HTR-8/SVneo (cell line): ENCODE data around the gene SLX9.
A peak's percentile ranks its signal among the peaks of the same experiment; 100 is the strongest.

Source experiments
- DNase-seq: peaks from one replicate; pipeline ENCODE4 v3.0.0; 2011; ENCODE audit warnings: low spot score, mixed read lengths; ENCODE audit not compliant: insufficient read length
- FAIRE-seq: peaks from 2 replicates; lab custom pipeline; 2011; peaks lifted over from hg19 to GRCh38; lab: Jason Lieb, UNC

The SLX9 gene

DNA sequence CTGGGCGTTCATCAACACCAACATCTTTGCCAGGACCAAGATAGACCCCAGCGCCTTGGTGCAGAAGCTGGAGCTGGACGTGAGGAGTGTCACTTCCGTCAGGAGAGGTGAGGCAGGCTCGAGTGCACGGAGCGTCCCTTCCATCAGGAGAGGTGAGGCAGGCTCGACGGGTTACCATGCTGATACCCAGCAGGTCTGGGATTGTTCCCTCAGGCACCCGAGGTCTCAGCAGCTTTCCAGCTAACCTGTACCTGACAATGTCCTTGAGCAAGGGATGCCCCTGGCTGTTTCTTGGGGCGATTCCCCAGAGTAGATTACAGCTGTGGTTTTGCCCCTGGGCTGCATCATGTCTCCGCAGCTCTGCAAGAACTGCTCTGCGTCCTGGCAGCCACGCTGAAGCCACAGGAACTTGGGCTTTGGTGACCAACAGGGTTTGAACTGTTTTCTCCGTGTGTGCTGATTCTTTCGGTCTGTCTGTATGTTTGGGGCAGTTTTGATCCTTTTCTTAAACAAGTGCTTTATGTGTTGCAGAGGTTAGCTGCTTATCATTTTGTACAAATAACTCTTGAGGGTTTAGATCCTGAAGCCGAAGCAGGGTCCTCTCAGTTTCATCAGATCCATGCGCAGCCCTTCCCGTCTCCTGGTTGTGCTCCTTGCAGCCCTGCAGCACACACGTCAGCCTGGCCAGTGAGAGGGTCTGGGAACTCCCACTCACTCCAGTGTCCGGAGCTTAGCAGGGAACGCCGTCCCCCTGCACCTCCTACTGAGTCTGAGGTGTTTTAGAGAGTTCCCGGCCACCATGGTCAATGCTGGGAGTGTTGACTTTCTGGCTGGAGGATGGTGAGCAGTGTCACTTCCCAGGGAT is 4.1 kb downstream of the SLX9 start:
- FAIRE-seq (no peak), DNase-seq (no peak)

DNA sequence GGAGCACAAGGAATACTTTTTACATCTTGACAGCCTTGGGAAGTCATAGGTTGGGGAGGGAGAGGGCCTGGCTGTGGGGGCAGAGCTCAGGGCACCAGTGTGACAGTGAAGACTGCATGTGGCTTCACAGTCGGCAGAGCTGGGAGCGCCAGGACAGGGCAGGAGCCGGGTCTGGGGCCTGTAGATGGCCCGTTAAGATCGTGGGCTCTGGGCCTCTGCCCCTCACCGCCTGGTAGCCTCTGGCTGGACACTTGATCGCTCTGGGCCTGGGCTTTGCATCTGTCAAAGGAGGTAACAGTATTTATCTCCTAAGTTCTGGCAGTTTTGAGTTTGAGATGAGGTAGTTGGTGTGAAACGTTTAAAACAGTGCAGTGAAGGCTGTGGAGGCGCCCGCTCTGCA is 4.8 kb downstream of the SLX9 start:
- DNase-seq (no peak), FAIRE-seq (no peak)

DNA sequence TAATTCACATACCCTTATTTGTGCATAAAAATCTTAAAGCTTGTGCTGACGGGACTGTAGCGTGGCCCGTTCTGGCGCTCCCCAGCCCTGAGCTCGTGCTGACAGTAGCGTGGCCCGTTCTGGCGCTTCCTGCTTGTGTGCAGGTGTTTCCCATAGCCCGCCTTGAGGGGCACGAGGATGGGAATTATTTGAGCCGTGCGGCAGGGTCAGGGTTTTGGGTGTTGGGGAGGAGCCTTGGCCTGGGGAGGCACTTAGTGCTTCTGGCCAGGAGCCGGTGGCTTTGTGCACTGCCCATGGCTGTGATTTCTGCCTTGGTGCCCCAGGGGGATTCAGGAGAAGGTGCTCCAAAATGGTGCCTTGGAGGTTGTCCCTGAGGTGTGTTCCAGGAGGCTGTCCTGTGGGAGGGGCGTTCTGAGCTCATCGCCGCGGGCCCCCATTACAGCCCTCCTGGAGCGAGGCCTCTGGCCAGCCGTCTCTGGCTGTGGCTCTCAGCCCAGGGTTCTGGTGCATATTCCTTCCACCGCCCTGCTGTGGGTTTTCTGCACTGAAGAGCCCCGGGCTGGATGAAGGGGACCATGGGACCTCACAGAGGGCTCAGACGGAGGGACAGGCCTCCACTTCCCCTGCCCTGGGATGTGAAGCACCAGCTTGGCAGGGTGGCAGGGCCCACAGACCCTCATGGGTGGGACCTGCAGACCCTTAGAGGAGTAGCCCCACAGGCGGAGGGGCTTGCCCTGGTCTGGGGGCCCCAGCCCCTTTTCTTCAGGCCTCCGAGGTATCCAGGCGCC is 6.6 kb downstream of the SLX9 start:
- FAIRE-seq: no peak
- no peak for DNase-seq

DNA sequence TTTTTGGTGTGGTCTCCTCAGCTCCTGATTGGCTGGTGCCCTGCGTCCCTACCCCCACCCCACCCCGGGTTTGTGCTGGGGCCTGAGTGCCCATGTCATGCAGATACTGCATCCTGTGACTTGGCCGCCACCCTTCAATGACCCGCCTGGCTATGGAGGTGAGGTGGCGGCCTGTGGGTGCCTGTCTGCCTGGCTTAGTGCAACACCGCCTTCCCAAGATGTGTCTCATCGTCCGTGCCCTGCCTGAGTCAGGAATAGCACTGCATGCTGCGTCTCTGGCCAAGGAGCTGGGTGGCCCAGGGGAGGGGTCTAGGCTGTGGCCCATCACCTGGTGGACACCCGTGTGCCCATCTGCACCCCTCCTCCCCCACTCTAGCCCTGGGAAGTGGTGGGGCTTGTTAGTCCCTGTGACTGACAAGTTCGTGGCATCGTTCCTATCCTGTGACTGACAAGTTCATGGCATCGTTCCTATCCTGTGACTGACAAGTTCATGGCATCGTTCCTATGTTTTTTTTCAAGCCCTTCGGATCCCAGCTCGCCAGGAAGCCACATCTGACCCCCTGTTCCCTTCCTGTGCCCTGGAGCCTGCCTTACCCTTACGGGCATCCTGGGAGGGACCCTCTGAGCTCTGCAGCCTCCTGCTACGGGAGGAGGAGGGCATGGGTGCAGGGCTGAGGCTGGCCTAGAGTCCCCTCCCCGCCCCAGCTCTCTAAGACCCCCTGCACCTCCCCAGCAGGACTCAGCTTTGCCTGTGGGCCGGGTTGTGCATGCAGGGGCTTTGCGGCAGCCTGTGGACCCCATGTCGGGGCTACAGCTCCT is 7.5 kb downstream of the SLX9 start:
- peak; percentile 46 for FAIRE-seq
- DNase-seq: no peak

DNA sequence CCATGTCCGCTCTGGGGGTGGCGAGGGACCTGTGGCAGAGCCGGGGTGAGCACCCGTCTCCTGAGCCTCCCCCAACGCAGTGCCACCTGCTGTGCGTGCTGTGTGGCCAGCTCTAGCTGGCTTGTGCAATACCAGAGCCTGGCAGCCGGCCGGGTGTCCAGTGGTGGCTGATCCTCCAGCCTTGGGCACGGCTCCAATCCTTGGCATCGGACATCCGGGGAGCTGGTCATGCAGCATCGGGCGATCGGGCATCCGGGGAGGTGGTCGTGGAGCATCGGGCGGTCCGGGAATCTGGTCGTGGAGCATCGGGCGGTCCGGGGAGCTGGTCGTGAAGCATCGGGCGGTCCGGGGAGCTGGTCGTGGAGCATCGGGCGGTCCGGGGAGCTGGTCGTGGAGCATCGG is 8.1 kb downstream of the SLX9 start:
- DNase-seq: no peak
- no peak for FAIRE-seq

DNA sequence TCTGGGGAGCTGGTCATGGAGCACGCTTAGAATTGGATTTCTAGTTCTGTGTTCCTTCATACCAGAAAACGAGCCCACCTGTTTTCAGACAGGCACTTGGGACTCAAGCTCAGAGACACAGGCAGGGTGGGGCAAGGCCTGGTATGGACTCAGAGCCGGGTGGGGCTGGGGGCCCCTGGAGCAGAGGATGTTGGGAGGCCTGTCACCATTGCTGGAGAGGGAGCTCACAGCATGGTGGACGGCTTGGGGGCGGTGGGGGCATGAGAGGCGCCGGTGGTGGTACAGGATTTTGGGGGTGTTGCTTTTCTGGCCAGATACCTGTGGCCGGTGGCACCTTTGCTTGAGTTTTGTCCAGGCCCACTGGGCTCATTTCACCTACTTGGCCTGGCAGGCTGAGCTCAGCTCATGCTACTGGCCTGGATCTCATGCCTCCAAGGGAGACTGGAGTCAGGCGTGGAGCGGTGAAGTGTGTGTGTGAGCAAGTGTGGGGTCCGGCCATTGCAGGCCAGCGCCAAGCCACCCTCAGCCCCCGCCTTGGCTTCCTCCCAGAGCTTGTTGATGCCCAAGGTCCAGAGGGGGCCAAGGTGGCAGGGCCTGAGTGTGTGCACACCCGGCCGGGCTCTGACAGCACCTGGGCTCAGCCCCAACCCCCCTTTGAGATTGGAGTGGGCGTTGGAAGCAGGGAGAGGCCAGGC is 8.7 kb downstream of the SLX9 start:
- FAIRE-seq: no peak
- DNase-seq: no peak

DNA sequence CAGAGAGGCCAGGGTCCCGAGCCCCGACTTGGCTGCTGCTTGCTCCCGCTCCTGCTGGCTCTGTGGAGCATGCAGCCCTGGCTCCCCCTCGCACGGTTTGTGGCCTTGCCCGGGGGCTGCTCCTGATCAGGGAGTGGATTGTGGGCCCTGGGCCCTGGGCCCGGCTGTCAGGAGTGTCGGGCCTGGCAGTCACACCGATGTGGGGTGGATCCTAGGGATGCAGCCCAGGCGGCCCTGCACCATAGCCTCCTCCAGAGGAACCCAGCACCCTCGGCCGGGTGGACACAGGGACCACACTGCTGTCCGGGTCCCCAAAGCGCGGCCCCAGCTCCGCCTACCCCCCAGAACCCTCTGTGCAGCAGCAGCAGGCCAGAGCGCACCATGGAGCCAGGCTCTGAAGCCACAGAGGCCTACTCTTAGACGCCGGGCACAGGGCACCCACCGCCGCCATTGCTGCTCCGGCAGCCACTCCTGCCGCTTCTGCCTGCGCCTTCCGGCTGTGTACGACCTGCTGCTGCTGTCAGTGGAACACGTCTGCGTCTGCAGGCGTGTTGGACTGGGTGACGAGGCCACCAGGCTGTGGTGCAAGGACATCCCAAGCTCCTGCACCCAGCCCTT is 9.4 kb downstream of the SLX9 start:
- DNase-seq (no peak), FAIRE-seq (no peak)

DNA sequence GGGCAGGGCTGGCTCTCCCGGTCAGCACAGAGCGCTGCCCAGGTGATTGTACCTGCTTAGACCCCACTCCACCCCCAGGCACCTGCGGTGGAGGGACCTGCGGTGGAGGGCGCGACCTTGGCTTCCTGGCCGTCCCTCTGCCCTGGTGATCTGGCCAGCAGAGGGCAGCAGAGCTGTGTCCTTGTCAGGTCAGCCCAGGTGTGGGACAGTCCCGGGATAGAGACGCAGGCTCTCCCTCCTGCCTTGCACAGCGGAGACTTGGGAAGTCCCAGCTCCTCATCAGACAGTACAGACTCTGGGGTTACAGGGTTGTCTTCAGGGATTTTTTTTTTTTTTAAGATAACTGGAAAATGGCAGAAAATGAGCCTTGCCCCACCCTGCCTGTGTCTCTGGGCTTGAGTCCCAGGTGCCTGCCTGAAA is 10.0 kb downstream of the SLX9 start:
- DNase-seq: peak; percentile 93
- FAIRE-seq: peak; percentile 94

DNA sequence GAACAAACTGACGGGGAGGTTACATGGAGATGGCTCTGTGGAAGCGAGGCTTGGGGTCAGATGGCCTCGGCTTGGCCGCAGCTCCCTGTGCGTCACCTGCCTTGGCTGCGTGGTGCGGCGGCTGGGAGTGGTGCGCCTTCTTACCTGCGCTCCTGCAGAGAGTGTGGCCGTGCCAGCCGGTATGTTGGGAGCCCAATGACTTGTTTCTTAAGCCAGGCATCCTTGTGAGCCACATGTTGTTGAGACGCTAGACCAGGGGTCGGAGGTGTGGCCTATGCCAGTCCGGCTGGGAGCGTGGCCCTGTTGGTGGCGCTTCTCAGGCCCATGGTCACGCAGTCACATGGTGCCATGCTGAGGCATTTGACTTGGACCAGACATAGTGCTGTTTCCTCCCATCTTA is 10.5 kb downstream of the SLX9 start:
- peak; percentile 26 for FAIRE-seq
- no peak for DNase-seq

DNA sequence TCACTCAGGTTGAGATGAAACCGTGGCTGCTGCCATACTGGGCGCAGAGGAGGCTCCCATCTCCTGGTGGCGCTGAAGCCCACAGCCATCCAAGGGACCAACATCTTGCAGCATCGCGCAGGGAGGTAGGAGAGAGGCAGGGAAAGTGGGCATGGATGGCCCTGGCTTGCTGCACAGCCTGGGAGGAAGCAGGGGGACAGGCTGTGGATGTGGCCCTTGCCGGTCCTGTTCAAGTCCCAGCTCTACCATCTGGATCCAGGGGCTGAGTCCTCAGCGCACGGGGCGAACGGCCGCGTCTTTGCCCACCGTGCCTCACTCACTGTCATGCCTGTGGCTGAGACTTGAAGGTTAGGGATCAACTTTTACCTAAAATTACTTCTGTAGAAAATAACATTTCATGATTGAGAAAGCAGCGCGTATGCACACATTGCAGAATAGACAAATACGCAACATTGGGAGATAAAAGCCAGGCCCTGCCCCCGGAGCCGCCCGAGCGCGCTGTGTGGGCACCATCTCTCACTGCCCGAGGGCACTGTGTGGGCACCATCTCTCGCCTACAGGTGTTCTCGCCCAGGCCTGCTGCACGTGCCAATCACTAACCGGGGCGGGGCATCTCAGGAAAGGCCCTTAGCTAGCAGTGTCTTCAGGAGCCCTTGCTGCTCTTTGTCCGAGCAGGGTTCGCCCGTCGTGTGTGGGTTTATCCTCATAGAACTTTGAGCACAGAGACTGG is 11.5 kb downstream of the SLX9 start:
- DNase-seq: no peak
- FAIRE-seq: no peak

DNA sequence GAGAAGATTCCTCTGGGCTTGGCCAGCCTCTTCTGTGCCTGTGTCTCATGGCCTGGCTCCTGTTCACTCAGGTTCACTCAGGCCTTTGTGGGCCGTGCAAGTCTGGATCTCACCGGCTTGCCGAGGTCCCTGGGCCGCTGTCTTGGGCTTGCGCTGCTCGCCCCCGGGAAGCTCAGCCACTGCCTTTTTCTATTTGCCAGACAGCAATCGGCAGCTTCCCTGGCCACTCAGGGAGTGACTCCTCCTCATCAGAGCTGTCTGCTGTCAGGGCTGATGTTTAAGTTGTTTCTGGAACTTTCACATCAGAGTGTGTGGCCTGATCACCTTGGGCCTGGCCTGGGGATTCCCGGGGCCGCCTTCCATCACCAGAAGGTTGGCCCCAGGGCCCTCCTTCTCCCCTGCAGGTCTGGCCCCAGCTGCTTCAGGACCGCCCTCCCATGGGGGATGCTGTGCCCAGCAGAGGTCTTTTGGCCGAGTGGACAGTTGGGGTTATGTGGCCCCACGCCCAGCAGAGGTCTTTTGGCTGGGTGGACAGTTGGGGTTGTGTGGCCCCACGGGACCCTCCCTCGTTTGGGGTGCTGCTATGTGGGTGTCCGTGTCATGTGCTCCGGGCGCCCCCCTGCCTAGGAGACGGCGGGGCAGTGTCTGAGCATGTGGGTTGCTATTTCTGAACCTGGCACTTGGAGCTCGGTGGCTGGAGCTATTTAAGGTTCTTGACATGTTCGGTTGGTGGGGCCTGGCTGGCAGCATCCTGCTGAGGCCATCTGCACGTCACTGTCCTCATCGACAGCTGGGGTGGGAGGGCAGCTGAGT is 12.5 kb downstream of the SLX9 start:
- FAIRE-seq (no peak), DNase-seq (no peak)

DNA sequence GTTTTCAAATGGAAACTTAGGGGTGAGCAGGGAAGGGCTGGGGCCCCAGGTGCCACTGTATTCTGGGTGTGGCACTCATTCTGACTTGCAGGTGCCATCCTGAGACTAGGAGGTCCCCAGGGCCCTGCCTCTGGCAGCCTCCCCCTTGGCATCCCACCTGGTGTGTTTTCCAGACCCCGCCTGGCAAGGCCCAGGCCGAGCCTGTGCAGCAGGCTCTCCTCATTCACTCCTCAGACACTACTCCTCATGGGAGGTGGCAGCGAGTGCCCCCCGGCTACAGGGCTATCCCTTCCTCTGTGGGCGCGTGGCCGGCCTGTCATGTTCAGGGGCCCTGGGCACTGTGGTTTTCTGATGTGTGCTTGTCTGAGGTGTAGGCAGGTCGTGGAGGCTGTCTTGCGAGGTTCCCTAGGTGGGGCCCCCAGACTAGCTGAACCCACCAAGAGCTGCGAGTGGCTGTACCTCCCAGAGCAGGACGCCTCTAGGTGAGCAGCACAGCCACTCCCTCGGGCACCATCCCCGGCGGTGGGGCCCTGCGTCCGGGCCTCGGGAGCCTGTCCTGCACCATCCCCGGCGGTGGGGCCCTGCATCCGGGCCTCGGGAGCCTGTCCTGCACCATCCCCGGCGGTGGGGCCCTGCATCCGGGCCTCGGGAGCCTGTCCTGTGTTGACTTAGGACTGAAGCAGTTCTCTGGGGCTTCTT is 13.2 kb downstream of the SLX9 start:
- FAIRE-seq: no peak
- no peak for DNase-seq

DNA sequence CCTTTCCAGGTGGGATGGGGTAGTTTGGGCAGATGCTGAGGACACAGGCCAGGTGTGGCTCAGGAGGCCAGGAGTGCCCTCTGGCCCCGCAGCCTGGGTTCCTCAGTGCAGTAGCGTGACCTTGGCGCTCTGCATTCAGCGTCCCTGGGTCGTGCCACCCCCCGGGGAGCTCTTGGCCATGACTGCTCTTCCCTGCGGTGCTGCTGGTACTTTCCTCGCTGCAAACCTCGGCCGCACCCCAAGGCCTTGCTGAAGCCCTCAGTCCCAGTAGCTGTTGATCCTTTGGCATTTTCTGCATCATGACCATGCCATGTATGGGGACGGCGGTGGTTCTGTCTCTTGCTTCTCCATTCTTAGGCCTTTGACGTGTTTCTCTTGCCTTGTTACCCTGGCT is 13.8 kb downstream of the SLX9 start:
- no peak for DNase-seq
- FAIRE-seq: no peak

DNA sequence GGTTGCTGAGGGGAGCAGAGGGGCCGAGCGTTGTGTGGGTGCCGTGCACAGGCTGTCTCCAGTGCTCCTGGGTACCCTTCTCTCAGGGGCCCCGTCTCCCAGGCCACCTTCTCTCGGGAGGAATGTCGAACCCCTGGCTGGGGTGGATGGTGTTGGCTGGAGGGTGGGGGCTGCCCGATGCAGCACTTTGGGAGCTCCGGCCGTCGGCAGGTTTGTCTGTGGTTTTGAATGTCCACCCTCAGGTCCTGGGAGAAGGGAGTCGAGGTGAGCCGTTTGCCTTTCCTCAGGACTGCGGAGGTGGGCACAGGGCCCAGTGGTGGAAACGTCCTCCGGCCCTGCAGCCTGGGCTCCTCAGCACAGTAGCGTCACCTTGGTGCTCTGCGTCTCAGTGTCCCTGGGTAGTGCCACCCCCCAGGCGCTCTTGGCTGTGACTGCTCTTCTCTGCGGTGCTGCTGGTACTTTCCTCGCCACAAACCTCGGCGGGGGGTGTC is 14.5 kb downstream of the SLX9 start:
- FAIRE-seq: no peak

DNA sequence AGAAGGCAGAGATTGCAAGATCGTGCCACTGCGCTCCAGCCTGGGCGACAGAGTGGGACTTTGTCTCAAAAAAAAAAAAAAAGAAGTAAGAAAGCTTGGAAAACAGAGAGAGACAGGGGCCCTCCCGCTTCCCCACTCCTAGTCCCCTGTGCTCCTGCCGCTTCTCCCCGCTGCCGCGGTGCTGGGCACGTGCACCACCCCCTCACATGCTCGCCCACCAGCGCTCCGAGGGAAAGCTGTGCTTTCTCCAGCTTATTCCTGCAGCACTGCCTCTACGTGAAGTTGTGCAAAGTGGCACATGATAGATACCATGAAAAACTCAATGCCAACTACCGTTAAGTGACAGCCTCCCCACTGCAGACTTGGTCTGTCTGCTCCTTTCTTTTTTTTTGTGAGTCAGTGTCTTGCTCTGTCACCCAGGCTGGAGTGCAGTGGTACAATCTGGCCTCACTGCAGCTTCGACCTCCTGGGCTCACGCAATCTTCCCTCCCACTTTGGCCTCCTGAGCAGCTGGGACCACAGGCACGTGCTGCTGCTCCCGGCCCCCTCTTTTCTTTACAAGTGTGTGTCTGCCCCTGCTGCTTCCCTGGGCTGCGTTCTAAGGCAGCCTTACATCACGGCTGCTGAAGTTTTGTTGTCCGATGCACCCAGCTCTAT is 15.4 kb downstream of the SLX9 start:
- no peak for FAIRE-seq
- no peak for DNase-seq

More for the DNA sequence above, 14.5 kb downstream of the SLX9 start:
- DNase-seq: no peak

DNA sequence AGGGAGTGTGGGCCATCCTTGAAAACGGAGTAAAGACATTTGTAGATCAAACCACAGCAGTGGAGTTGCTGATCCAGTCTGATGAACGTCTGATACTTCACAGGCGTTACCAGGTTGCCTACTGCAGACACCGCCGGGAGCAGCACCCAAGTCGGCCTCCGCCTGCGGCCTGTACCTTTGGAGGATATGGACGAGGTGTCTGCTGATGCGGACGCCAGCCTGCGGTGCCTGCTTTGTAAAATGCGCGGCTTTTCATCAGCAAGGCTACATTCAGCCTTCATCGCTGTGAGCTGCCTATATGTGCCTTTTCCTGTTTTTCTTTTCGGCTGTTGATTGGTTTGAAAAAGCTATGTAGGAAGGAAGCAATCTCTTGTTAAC is 16.0 kb downstream of the SLX9 start:
- FAIRE-seq (no peak), DNase-seq (no peak)
